Activated CD4-positive, alpha-beta T cell treated with anti-CD3 and anti-CD28 coated beads, Interleukin-10, Interleukin-2, amounts not matched to agents 100 ng/mL and 50 ng/mL, durations not matched to agents 16 hours and 8 hours (primary cell): ENCODE measurements around the gene DPYD.

Experiments used
- DNase-seq: peaks from one replicate; pipeline ENCODE4 v3.0.0-alpha.2; 2020

DPYD gene

GRCh38 chr1:97073936-97074335 lies 846.9 kb downstream of the DPYD start:
- DNase-seq = no peak

GRCh38 chr1:97073169-97073568 lies 847.7 kb downstream of the DPYD start:
- no peak for DNase-seq

DNA sequence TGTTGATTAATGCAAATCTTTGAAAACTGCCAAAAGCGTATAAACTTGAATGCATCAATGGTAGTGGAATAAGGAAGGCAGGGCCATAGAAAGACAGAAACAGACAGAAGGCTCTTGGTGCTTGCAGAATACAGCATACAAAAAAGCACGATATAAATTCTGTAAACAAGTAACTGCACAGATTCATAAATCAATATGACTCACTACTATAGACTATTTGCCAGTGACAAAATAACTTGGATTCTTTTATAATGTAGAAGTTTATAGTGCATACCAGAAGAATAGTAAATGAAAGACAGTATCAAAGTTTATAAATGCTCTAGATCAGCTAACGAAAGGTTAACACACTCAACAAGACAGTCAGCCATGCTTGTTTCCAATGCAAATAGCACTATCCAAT lies 849.7 kb downstream of the DPYD start:
- DNase-seq = no peak

- no peak for DNase-seq
Measured at GRCh38 chr1:97070376-97070775, 850.5 kb downstream of the DPYD start.

GRCh38 chr1:97069312-97069711 lies 851.5 kb downstream of the DPYD start:
- DNase-seq = no peak

GRCh38 chr1:97066860-97067259 lies 854.0 kb downstream of the DPYD start:
- no peak for DNase-seq

DNA sequence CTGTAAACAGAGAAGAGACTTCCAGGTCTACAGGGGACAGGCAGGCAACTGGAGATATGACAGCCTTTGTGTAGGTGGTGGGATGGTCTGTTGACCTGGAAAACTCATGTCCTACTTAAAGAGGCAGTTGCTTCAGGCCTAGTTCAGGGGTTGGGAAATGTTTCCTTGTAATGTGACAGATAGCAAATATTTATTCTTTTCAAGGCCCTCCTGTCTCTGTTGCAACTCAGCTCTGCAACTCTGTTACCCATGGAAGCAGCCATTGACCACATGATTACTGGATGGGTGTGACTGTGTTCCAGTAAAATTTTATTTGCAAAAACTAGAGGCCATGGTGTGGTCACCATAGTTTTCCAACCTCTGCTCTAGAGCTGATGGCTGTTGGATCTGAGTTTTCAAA lies 857.3 kb downstream of the DPYD start:
- DNase-seq = no peak

DNA sequence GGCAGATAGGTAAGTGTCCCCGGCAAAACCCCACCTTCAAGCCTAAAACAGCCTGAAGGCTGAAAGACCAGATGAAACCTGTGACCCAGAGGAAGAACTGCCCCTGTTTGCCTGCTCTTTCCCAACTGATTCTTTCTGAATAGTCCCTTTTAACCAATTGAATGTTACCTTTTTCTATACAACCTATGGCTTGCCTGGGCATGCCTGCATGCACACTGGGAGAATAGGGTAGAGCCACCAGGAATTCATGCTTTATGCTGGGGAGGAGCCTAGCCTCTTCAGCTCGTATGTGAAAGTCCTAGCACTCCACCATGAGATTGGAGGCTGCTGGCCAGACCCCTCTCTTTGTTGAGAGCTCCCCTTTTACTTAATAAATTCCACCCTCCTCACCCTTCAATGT lies 859.2 kb downstream of the DPYD start:
- no peak for DNase-seq

DNA sequence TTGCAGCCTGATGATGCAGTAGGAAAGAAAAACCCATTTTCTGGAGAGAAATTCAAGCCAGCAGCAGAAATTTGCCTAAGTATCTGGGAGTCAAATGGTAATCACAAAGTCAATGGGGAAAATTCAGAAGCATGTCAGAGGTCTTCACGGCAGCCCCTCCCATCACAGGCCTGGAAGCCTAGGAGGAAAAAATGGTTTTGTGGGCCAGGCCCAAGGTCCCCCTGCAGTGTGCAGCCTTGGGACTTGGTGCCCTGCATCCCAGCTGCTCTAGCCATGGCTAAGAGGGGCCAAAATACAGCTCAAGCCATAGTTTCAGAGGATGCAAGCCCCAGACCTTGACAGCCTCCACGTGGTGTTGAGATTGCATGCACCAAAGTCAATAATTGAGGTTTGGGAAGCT lies 864.4 kb downstream of the DPYD start:
- DNase-seq = no peak

GRCh38 chr1:97053268-97053667 lies 867.6 kb downstream of the DPYD start:
- DNase-seq = no peak

GRCh38 chr1:97051823-97052222 lies 869.0 kb downstream of the DPYD start:
- DNase-seq = no peak

- no peak for DNase-seq
Measured at GRCh38 chr1:97050506-97050905, 870.3 kb downstream of the DPYD start.

- DNase-seq = no peak
Measured at GRCh38 chr1:97047421-97047793, 873.4 kb downstream of the DPYD start.

GRCh38 chr1:97046765-97047420 lies 873.9 kb downstream of the DPYD start:
- no peak for DNase-seq

- DNase-seq = no peak
Measured at GRCh38 chr1:97044159-97044760, 876.6 kb downstream of the DPYD start.

DNA sequence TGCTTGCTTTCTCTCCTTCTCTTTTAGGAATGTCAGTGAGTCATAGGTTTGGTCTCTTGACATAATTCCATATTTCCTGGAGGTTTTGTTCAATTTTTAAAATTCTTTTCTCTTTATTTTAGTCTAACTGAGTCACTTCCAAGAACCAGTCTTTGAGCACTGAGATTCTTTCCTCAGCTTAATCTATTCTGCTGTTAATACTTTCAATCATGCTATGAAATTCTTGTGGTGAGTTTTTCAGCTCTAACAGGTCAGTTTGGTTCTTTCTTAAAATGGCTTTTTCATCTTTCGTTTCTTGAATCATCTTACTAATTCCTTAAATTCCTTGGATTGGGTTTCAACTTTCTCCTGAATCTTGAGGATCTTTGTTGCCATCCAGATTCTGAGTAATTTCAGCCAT lies 878.3 kb downstream of the DPYD start:
- DNase-seq = no peak

GRCh38 chr1:97041026-97041425 lies 879.8 kb downstream of the DPYD start:
- DNase-seq = no peak

DNA sequence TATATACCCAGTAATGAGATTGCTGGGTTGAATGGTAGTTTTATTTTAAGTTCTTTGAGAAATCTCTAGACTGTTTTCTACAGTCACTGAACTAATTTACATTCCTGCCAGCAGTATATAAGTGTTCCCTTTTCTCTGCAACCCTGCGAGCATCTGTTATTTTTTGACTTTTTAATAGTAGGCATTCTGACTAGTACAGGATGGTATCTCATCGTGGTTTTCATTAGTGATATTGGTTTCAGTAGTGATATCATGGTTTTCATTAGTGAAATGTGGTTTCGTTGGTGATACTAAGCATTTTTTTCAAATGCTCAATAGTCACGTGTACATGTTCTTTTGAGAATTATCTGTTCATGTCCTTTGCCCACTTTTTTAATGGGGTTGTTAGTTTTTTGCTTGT lies 882.4 kb downstream of the DPYD start:
- DNase-seq = no peak

- DNase-seq = no peak
Measured at GRCh38 chr1:97034651-97035050, 886.2 kb downstream of the DPYD start.

DNA sequence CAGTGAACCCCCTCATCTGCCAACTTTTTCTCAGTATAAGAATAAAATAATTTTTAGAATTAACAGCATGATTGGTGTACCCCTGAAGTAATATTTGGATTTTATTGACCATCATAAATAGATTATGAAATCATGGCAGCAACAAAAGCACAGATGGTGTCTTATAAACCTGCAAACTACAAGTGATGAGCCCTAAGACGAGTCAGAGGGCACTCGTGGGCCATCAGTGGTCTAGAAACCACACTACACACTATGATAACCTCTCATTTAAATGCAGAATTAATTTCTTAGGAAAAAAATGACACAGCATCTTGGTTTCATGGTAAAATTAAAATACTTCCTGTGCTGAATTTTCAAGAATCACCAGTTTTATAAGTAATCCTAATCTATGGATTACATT lies 886.9 kb downstream of the DPYD start:
- no peak for DNase-seq
